ENCODE data around the gene PIP4K2A.

DNA sequence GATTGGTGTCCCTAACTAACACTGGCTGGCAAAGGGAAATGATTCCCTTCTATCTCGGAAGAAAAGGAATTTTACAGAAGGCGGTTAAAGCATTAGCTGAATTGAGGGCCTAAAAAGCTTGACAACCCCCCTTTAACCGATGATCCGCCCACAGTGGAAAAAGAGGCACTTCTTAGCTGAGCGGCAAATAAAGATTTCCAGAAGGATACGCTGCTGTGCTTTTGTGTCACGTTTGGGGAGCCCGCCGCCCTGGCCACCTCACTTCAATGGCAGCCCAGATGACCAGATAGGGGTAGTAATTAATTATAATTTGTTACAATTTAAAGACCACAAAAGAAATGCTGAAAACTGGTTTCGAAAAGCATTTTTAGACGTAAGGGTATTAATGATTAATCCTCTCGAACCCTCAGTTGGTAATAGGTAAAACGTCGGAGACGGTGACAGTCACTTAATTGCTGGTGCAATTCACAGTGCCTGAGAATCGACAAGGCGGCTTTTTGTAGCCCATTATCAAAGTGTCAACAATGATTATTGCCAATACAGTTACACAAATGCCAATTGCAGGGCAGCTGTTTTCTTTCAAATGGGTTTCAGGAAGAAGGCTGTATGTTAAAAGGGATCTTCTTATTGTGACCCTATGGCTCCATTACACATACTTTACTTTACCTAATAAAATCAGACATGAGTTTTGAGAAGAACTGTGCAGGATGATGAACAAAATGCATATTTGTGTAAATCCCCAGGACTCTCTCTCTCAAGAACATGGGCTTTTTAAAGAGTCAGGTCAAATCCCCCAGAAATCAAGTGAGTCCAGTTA is 154.1 kb downstream of the PIP4K2A start:
- TF ChIP-seq CTCF (IDR thresholded peaks at IDR 0.05) (no peak), POLR2A (IDR thresholded peaks at IDR 0.05) (no peak)

All from body of pancreas (tissue), 4 donors.